WERI-Rb-1 (cell line): ENCODE data around the gene ART5.
"Not testable (repeated sequence)": the region's sequence is repeated elsewhere in the genome, so short reads cannot be mapped to it uniquely, and the experiment has no call there.

Experiments used
- DNase-seq: peaks from one replicate; pipeline ENCODE4 v3.0.0-alpha.2; 2020
- H3K27ac ChIP-seq: fragments of 250-450 bp; sonication (Bioruptor Pico); 2 replicates; pipeline ENCODE4 v1.5.1; 2020; ENCODE audit warnings: mild to moderate bottlenecking, moderate library complexity
- H3K27me3 ChIP-seq: fragments of 250-450 bp; sonication (Bioruptor Pico); 2 replicates; pipeline ENCODE4 v1.5.1; 2021; ENCODE audit warnings: mild to moderate bottlenecking, low read depth, moderate library complexity; ENCODE audit not compliant: insufficient read depth, severe bottlenecking
- H3K36me3 ChIP-seq: fragments of 250-450 bp; sonication (Bioruptor Pico); 2 replicates; pipeline ENCODE4 v1.5.1; 2020; ENCODE audit warnings: mild to moderate bottlenecking, moderate library complexity
- H3K4me3 ChIP-seq: 2 replicates; pipeline ENCODE4 v1.5.1; 2011; ENCODE audit warnings: low read depth, mild to moderate bottlenecking, control low read depth, low read length
- H3K9me3 ChIP-seq: fragments of 250-450 bp; sonication (Bioruptor Pico); 2 replicates; pipeline ENCODE4 v1.5.1; 2021; ENCODE audit warnings: mild to moderate bottlenecking, moderate library complexity; ENCODE audit not compliant: severe bottlenecking
- CTCF ChIP-seq: IDR thresholded peaks from 2 replicates; pipeline ENCODE4 v1.5.1; 2011; ENCODE audit warnings: low read depth, mild to moderate bottlenecking, control low read depth, inconsistent platforms, low read length

The ART5 gene

GRCh38 chr11:3664032-3664630, 22.3 kb upstream of the ART5 start:
- no peak overlapping the region for H3K27ac ChIP-seq
- no peaks in the 10 kb centered on the region for H3K27me3 ChIP-seq
- H3K36me3 ChIP-seq, result peaks cover 24% of the 10 kb centered on the region
- DNase-seq, result no peak
- TF ChIP-seq CTCF, result no peak
- no peak overlapping the region for H3K4me3 ChIP-seq
- no peaks in the 10 kb centered on the region for H3K9me3 ChIP-seq

DNA sequence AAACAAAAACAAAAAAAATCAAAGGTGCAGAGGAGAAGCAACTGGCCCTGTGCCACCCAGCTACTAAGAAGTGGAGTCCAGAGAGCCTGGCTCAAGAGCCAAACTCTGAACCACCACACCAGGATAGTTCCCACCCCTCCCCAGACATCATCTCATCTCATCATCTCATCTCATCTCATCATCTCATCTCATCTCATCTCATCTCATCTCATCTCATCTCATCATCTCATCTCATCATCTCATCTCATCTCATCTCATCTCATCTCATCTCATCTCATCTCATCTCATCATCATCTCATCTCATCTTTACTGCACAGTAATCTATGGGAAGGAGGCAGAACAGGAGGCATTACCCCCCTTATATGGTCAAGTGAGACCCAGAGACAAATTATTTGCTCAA, 21.1 kb upstream of the ART5 start:
- Histone ChIP-seq H3K27ac (no peak overlapping the region), H3K4me3 (no peak overlapping the region), H3K36me3 (peaks cover 19% of the 10 kb centered on the region), H3K9me3 (no peaks in the 10 kb centered on the region), H3K27me3 (no peaks in the 10 kb centered on the region)
- no peak for TF ChIP-seq CTCF
- no peak for DNase-seq

- no peaks in the 10 kb centered on the region for H3K27me3 ChIP-seq
- no peak overlapping the region for H3K27ac ChIP-seq
- no peak for DNase-seq
- no peaks in the 10 kb centered on the region for H3K9me3 ChIP-seq
- peaks cover 12% of the 10 kb centered on the region for H3K36me3 ChIP-seq
- no peak overlapping the region for H3K4me3 ChIP-seq
- no peak for TF ChIP-seq CTCF
Observed at GRCh38 chr11:3660960-3661359, 19.2 kb upstream of the ART5 start.

DNA sequence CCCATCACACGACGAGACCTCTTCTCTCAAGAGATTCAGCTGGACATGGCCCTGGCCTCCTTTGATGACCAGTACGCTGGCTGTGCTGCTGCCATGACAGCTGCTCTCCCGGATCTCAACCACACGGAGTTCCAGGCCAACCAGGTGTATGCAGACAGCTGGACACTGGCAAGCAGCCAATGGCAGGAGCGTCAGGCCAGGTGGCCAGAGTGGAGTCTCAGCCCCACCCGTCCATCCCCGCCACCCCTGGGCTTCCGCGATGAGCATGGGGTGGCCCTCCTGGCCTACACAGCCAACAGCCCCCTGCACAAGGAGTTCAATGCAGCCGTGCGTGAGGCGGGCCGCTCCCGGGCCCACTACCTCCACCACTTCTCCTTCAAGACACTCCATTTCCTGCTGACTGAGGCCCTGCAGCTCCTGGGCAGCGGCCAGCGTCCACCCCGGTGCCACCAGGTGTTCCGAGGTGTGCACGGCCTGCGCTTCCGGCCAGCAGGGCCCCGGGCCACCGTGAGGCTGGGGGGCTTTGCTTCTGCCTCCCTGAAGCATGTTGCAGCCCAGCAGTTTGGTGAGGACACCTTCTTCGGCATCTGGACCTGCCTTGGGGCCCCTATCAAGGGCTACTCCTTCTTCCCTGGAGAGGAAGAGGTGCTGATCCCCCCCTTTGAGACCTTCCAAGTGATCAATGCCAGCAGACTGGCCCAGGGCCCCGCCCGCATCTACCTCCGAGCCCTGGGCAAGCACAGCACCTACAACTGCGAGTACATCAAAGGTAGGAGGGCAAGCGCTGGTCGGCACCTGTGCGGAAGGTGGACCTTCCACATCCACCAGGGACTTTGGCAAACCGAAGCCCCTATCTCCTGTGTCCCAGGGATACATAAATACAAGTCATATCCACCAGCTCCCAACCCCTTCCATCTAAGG, 18.1 kb upstream of the ART5 start:
- H3K4me3 ChIP-seq, result no peak overlapping the region
- no peaks in the 10 kb centered on the region for H3K9me3 ChIP-seq
- H3K27ac ChIP-seq, result no peak overlapping the region
- H3K36me3 ChIP-seq, result peaks cover 6% of the 10 kb centered on the region; the same call in 1 of the 2 replicates
- no peaks in the 10 kb centered on the region for H3K27me3 ChIP-seq
- no peak for DNase-seq
- TF ChIP-seq CTCF, result no peak

DNA sequence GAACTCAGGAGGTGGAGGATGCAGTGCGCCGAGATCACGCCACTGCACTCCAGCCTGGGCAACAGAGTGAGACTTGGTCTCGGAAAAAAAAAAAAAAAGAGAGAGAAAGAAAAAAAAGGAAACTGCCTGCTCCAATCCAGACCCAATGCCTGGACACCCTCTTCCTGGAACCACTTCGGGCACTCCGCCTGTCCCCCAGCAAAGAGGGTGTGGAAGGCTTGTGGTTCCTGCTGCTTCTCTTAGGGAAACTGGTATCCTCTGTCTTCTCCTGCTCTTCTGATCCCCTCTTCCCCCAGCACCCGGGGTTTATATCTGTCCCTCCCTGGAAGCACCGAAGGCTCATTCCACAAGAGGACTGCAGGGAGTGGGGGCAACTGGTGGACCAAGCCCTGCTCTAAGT, 16.5 kb upstream of the ART5 start:
- DNase-seq, result no peak
- no peak overlapping the region for H3K27ac ChIP-seq
- no peaks in the 10 kb centered on the region for H3K9me3 ChIP-seq
- no peak overlapping the region for H3K4me3 ChIP-seq
- H3K27me3 ChIP-seq, result no peaks in the 10 kb centered on the region
- no peak for TF ChIP-seq CTCF
- no peaks in the 10 kb centered on the region for H3K36me3 ChIP-seq

- DNase-seq, H3K36me3 ChIP-seq, H3K4me3 ChIP-seq, H3K27ac ChIP-seq, H3K9me3 ChIP-seq, H3K27me3 ChIP-seq: not testable (repeated sequence)
Observed at GRCh38 chr11:3657331-3657730, 15.5 kb upstream of the ART5 start.
